Measurements from ENCODE around the gene ZBTB3. TPM values are rescaled to one million over a fixed set of nuclear protein-coding genes. Genes with fewer than 3 reads are reported as not detected.
A peak's percentile ranks its signal among the peaks of the same experiment; 100 is the strongest.

Gene ZBTB3
- total and polyA plus RNA-seq, 2 of the 13 experiments (the other 11 are each of a cell fraction or from before 2014, with no cell fraction given): 3.4 to 5.2 TPM

DNA sequence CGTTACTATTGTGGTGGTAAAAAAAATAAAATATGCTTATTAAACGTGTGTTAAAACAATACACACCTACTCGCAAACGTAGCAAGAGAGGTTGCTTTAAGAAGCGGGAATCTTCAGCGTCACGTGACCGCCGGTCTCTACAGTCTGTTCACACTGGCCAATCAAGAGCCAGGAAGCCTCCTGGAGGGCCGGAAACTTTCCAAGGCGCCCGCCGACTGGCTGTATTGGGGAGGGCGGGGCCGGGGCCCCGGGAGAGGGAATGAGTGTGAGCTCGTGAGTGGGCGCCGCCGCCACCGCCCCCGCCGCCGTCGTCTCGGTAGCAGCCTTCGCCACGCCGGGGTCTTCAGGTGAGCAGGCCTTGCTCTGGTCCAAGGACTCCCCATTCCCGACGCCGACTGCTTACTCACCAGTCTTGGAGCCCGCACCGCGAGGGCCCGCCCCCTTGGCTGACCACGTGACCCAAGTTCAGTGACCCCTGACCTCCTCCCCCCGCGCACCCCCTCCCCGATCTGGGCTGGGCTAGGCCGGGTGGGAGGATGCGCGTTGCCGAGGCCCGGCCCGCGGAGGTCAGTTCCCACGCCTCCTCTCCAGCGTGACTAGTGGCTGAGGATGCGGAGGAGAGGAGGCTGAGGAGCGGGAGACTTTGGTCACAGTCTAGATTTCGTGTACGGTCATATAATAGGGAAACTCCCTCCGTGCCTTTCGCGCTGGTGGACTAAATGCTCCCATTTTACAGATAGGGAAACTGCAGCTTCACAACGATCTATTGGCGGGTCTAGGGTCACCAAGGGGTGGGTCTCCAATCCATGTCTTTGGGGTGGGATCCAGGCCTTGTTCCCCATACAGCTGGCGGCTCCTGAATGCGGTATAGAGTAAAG lies 17.4 kb upstream of the ZBTB3 start, which contains the start of gene TAF6L (continued):
- TF ChIP-seq, protein P1, sequence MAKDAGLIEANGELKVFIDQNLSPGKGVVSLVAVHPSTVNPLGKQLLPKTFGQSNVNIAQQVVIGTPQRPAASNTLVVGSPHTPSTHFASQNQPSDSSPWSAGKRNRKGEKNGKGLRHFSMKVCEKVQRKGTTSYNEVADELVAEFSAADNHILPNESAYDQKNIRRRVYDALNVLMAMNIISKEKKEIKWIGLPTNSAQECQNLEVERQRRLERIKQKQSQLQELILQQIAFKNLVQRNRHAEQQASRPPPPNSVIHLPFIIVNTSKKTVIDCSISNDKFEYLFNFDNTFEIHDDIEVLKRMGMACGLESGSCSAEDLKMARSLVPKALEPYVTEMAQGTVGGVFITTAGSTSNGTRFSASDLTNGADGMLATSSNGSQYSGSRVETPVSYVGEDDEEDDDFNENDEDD (CRISPR knock-in tag; IDR thresholded peaks at IDR 0.05; ENCODE audit: borderline replicate concordance): peak; percentile 60
- TF ChIP-seq, protein P2, sequence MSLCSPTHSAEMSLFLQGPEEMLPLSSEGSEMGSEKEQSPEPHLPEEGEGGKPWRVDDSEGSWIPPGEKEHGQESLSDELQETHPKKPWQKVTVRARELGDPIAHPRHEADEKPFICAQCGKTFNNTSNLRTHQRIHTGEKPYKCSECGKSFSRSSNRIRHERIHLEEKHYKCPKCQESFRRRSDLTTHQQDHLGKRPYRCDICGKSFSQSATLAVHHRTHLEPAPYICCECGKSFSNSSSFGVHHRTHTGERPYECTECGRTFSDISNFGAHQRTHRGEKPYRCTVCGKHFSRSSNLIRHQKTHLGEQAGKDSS (CRISPR knock-in tag; IDR thresholded peaks at IDR 0.05; ENCODE audit: borderline replicate concordance, low read depth): peak; percentile 43; the same call in 1 of the 2 replicates
- TF ChIP-seq, protein P3, sequence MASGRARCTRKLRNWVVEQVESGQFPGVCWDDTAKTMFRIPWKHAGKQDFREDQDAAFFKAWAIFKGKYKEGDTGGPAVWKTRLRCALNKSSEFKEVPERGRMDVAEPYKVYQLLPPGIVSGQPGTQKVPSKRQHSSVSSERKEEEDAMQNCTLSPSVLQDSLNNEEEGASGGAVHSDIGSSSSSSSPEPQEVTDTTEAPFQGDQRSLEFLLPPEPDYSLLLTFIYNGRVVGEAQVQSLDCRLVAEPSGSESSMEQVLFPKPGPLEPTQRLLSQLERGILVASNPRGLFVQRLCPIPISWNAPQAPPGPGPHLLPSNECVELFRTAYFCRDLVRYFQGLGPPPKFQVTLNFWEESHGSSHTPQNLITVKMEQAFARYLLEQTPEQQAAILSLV (CRISPR knock-in tag; IDR thresholded peaks at IDR 0.05; ENCODE audit: borderline replicate concordance): 0 out of 2 replicates have a peak, but pooled peaks have one; percentile 66
- TF ChIP-seq NONO (IDR thresholded peaks at IDR 0.05) (no peak), NONO (CRISPR knock-in tag; conservative IDR thresholded peaks at IDR 0.05) (peak; percentile 72)

DNA sequence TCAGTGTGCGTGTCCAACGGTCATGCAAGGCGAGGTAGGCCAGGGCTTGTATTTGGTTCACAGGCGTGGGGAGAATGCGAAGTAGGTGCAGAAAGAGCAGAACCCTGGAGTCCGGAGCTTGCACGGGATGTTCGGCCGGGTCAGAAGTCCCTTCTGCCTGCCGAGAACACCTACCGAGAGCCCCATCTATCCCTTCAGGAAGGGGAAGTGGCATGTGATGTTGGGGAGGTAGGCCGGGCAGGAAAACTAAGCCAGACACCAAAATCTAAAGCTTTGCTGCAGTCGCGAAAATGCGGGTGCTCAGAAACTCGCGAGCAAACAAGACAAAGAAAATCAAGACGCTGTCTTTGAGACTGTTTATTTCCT lies 16.8 kb upstream of the ZBTB3 start:
- Histone ChIP-seq H3K4me2 (ENCODE audit: low read depth, low read length) (peak overlapping the region; percentile 95), H2AFZ (ENCODE audit: low read length) (peak overlapping the region; percentile 84), H3K4me1 (ENCODE audit: insufficient read depth, low read length) (peaks cover 23% of the 10 kb centered on the region), H3K27me3 (ENCODE audit: control insufficient read depth in 1 of 2, insufficient read depth in 2 of 2, low read length in 2 of 2) (no peaks in the 10 kb centered on the region; a peak in 1 of 5 replicates), H4K20me1 (ENCODE audit: insufficient read depth, low read length) (no peaks in the 10 kb centered on the region), H3K36me3 (replicated peaks in 1 of 2; ENCODE audit: control insufficient read depth in 1 of 2, insufficient read depth in 2 of 2, low read length in 2 of 2) (peaks cover 6 to 15% of the 10 kb centered on the region in 2 experiments), H3K79me2 (ENCODE audit: insufficient read depth, low read length) (peaks cover 10% of the 10 kb centered on the region), H3K9ac (ENCODE audit: insufficient read depth, low read depth, low read length) (peak overlapping the region; percentile 76), H3K27ac (ENCODE audit: extremely low read length, insufficient read depth, low read length) (peak overlapping the region; percentile 92), H3K9me3 (ENCODE audit: low read length) (no peaks in the 10 kb centered on the region), H3K4me3 (replicated peaks in 1 of 3; ENCODE audit: insufficient read depth in 1 of 3, low read depth in 2 of 3, low read length in 3 of 3) (peak overlapping the region; percentile 63 to 78 (median 65))
- WGBS (ENCODE audit: low lambda C conversion rate): under 1% methylated on average over 18 of the region's 18 CpGs
- ChIA-PET POLR2A (interaction anchor here (0.7 to 4.9 kb wide), 21 partner anchors 10 to 179 kb away, joined by 3 to 68 read pairs (median 8); partner anchors contain the start of genes BSCL2, C11orf98, CSKMT and HNRNPUL2), CTCF (ENCODE audit: low intra/inter-chr PET ratio, low total read pairs) (no interaction called here)
- FAIRE-seq (no peak), ATAC-seq (peak; percentile 51), DNase-seq (ENCODE audit: low spot score) (peak; percentile 24)
- TSS peak; percentile 68 for BruUV-seq (replicated peaks)
- intact Hi-C loops (cut with micrococcal nuclease; ENCODE audit: unreplicated experiment) (no loop called here), in situ Hi-C loops (cut with HindIII; ENCODE audit: extremely low pct_ligation_motif_present, low pct_unique_long_range_greater_than_20kb) (no loop called here)
- TF ChIP-seq, protein P4, sequence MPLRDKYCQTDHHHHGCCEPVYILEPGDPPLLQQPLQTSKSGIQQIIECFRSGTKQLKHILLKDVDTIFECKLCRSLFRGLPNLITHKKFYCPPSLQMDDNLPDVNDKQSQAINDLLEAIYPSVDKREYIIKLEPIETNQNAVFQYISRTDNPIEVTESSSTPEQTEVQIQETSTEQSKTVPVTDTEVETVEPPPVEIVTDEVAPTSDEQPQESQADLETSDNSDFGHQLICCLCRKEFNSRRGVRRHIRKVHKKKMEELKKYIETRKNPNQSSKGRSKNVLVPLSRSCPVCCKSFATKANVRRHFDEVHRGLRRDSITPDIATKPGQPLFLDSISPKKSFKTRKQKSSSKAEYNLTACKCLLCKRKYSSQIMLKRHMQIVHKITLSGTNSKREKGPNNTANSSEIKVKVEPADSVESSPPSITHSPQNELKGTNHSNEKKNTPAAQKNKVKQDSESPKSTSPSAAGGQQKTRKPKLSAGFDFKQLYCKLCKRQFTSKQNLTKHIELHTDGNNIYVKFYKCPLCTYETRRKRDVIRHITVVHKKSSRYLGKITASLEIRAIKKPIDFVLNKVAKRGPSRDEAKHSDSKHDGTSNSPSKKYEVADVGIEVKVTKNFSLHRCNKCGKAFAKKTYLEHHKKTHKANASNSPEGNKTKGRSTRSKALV (CRISPR knock-in tag; IDR thresholded peaks at IDR 0.05): peak; percentile 64; the same call in 1 of the 2 replicates
- no peak for TF ChIP-seq RFX5 (IDR thresholded peaks at IDR 0.05; ENCODE audit: low read depth, low read length)
- no peak for TF ChIP-seq ZNF430 (CRISPR knock-in tag; IDR thresholded peaks at IDR 0.05)
- no peak for TF ChIP-seq ZNF124 (CRISPR knock-in tag; IDR thresholded peaks at IDR 0.05)
- TF ChIP-seq, protein P5, sequence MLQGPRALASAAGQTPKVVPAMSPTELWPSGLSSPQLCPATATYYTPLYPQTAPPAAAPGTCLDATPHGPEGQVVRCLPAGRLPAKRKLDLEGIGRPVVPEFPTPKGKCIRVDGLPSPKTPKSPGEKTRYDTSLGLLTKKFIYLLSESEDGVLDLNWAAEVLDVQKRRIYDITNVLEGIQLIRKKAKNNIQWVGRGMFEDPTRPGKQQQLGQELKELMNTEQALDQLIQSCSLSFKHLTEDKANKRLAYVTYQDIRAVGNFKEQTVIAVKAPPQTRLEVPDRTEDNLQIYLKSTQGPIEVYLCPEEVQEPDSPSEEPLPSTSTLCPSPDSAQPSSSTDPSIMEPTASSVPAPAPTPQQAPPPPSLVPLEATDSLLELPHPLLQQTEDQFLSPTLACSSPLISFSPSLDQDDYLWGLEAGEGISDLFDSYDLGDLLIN (CRISPR knock-in tag; IDR thresholded peaks at IDR 0.05; ENCODE audit: borderline replicate concordance): no peak
- TF ChIP-seq MEIS2 (CRISPR knock-in tag; IDR thresholded peaks at IDR 0.05): peak; percentile 37; the same call in 1 of the 2 replicates
- no peak for TF ChIP-seq REPIN1 (CRISPR knock-in tag; IDR thresholded peaks at IDR 0.05; ENCODE audit: borderline replicate concordance, low read depth)
- TF ChIP-seq FOXP1 (IDR thresholded peaks at IDR 0.05): no peak
- TF ChIP-seq FOXP1 (CRISPR knock-in tag; IDR thresholded peaks at IDR 0.05): no peak
